Stimulated activated CD8-positive, alpha-beta memory T cell treated with anti-CD3 and anti-CD28 coated beads, Interleukin-12 subunit alpha, Interleukin-12 subunit beta, amount 100 ng/mL, for 24 hours (primary cell): ENCODE measurements around the gene RPP14.
"Not testable (repeated sequence)": the region's sequence is repeated elsewhere in the genome, so short reads cannot be mapped to it uniquely, and the experiment has no call there.

Source experiments
- DNase-seq: peaks from one replicate; pipeline ENCODE4 v3.0.0-alpha.2; 2020; ENCODE audit errors: extremely low read depth

Gene RPP14

DNA sequence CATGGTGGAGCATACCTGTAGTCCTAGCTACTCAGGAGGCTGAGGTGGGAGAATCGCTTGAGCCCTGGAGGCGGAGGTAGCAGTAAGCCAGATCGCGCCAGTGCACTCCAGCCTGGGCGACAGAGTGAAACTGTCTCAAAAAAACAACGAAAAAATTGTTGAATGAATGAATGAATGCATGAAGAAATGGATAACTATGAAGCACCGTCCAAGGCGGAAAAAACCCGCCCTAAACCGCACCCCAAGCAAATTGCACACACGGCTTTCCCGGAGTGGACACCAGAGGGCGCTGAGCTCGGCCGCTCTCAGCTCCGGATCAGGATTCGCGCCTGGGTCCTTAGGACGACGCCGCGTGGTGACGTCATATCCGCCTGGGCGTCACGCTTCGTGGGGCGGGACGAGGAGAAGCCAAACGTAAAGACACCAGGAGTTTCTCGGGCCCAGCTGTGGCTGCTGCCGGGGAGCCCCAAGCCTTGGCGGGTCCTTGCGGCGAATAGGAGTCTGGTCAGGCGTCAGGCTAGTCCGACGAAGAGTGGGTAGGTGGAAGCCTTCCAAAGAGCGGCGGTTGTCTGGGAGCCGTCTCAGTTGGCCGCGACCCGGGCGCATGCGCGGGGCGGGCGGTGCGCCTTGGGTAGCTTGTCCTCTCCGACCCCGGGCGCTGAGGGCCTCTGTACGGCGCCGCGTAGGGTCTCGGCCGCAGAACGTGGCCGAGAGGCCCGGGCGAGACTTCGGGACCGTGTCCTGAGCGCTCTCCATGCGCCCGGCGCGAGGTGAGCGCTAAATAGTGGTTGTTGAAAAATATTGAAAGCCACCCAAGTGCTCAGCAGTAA, at the start of gene RPP14, which contains the start of gene HTD2:
Gene RPP14 (plus strand): TSS at position 364 of the 830 bp plus-strand sequence. CDS start 4,085 bp downstream, outside the sequence.
Gene HTD2 (plus strand): TSS at position 639 of the 830 bp plus-strand sequence. CDS start 11,094 bp downstream, outside the sequence.
- DNase-seq = peak; percentile 95

DNA sequence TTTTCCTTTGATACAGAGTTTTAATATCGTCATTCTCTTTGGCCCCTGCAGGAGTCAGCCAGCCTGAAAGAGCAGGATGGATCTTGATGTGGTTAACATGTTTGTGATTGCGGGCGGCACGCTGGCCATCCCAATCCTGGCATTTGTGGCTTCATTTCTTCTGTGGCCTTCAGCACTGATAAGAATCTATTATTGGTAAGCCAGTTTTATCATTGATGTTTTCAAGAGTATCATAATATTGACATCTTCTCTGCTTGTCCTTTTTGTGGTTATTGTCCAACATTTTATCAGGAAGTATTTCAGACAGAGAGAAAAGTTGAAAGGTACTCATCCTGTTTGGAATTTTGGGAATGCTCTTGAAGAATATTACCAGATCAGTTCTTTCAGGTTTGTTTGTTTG, 49.5 kb upstream of the RPP14 start:
- DNase-seq = no peak

DNA sequence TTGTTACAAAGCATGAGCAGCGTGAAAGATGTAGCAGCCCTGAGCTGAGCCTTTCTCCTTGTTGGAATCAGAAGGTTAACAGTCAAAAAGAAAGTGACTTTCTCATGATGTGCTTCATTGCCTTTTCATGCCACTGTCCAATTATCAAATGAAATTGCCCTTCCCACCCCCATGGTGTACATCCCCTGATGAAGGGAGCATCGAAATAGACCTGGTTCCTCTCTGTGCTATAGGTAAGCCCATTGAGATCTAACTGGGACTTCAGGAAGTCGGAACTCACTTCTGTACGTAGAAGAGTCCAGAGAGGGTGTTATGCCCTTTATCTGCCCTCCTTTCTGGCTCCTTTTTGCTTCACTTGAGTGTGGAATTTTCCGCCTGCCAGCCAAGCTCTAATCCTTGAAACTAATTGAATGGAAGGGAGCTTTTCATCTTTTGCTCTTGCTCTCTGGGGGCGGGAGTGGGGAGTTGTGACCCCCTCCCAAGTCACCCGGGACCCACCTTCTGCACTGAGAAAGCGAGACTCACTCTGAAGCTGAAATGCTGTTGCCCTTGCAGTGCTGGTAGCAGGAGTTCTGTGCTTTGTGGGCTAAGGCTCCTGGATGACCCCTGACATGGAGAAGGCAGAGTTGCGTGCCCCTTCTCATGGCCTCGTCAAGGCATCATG, 47.5 kb upstream of the RPP14 start:
- DNase-seq = no peak

GRCh38 chr3:58260261-58260731, 45.7 kb upstream of the RPP14 start:
- no peak for DNase-seq

- DNase-seq = no peak
These were observed 45.3 kb upstream of the RPP14 start for GRCh38 chr3:58260733-58261132.

GRCh38 chr3:58261954-58262666, 43.9 kb upstream of the RPP14 start:
- no peak for DNase-seq

DNA sequence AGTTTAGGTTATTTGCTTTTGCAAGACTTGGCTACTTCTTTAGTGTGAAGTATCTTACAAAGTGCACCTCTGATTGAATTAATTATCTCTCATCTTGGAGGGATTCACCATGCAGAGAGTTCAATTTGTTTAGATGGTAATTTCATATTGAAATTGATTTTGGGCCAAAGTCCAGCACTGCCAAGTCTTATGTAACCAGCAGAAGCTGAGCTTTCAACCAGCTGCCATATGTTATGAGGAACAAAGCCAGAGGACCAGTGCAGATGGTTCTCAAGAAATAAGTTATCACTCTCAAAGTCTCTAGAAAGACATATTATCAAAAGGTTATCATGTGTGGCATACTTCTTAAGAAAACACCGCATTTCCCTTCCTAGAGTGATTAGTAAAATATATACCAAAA, 39.5 kb upstream of the RPP14 start:
- DNase-seq = no peak

DNA sequence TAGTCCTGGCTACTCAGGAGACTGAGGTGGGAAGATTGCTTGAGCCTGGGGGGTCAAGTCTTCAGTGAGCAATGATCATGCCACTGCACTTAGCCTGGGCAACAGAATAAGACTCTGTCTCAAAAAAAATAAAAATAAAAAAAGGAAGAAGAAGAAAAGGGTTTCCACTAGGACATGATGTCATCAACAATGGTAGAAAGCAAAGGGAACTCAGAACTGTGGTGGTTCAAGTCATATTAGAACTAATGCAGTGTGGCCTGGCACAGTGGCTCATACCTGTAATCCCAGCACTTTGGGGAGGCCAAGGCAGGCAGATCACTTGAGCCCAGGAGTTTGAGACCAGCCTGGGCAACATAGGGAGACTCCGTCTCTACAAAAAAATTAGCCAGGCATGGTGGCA, 38.5 kb upstream of the RPP14 start:
- not testable (repeated sequence) for DNase-seq

DNA sequence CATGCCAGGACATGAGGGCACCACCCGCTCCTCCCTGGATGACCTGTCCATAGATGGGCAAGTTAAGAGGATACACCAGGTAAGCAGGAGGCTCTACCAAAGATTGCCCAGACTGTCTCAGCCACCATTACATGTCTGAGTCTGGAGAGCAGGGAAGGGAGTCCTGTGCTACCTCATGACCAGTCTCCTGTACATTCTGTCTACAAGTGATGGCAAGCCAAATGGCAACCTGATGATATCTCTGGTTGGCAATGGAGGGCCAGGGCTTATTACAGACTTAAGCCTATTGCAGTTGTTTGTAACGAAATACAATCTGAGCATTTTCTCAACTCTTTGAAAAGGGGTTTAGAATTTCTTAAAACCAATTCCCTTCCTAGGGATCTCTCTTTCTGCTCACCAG, 36.7 kb upstream of the RPP14 start:
- no peak for DNase-seq

DNA sequence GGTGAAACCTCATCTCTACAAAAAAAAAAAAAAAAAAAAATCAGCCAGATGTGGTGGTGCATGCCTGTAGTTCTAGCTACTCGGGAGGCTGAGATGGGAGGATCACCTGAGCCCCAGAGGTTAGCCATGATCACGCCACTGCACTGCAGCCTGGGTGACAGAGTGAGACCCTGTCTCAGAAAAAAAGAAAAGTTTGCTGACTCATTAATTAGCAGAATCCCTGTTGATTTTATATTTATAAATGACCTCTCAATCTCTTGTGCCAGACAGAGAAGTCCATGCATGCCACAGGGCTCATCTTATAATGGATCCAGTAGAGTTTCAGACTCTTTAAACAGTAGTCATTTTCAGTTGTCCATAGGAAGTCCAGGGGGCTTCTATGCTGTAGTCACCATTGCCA, 35.6 kb upstream of the RPP14 start:
- DNase-seq = no peak

DNA sequence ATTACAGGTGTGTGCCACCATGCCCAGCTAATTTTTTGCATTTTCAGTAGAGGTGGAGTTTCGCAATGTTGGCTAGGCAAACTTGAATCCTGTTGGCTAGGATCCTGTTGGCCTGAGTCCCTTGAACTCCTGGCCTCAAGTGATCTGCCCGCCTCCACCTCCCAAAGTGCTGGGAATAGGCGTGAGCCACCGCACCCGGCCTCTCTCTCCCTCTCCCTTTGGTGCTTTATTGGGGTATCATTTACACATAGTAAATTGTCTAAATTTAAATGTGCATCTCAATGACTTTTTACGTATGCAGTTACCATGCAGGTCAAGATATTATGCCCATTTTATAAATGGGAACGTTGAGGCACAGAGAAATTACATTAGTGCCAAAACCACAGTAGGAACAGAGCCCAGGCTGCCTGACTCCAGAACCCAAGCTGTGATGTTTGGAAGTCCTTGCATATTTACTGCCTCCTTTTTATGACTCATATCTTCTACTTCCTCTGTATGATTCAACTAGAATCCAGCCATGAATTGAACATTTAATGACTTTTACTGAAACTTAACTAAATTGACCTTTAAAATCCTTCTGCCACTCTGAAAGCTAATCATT, 34.0 kb upstream of the RPP14 start:
- no peak for DNase-seq

- no peak for DNase-seq
These were observed 33.2 kb upstream of the RPP14 start for GRCh38 chr3:58272891-58273290.

DNA sequence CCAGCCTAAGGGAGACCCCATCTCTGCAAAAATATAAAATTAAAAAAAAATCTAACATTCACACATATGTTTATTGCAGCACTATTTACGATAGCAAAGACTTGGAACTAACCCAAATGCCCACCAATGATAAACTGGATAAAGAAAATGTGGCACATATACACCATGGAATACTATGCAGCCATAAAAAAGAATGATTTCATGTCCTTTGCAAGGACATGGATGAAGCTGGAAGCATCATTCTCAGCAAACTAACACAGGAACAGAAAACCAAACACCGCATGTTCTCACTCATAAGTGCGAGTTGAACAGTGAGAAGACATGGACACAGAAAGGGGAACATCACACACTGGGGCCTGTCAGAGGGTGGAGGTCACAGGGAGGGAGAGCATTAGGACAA, 32.7 kb upstream of the RPP14 start:
- not testable (repeated sequence) for DNase-seq

GRCh38 chr3:58274027-58274614, 31.9 kb upstream of the RPP14 start:
- DNase-seq = no peak

GRCh38 chr3:58281069-58281468, 25.0 kb upstream of the RPP14 start:
- no peak for DNase-seq

GRCh38 chr3:58285334-58285733, 20.7 kb upstream of the RPP14 start:
- no peak for DNase-seq

GRCh38 chr3:58287354-58287753, 18.7 kb upstream of the RPP14 start:
- no peak for DNase-seq

DNA sequence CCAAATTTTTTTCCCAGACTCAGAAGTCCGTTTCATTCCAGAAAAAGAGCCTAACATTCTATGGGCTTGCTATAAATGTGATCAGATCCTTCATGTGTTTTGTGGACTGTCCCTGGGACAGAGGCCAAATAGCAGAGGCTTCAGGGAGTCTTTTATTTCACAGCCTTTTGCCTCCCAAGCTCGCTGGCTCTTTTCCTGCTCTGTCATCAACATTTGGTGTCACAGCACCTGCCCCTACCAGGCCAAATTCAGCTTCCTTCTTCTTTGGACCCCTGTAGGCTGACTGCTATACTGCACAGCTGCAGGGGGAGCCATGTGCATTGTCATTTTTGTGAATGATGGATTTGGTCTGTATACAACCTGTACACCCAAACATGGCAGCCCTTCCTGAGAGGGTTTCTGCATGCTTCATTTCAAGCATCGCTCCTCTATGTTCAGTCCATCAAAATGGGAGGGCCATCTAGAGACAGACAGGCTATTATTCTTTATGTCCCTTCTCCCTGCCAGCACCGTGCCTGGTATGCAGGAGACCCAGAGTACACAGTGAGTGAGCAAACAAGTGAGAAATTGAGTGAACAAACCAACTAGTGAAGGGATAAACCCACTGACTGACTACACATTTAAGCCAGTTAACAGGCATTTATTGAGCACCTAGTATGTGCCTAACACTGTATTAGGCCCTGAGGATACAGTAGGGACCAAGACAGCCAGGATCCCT, 17.9 kb upstream of the RPP14 start:
- no peak for DNase-seq

- DNase-seq = not testable (repeated sequence)
These were observed 17.0 kb upstream of the RPP14 start for GRCh38 chr3:58288964-58289613.

DNA sequence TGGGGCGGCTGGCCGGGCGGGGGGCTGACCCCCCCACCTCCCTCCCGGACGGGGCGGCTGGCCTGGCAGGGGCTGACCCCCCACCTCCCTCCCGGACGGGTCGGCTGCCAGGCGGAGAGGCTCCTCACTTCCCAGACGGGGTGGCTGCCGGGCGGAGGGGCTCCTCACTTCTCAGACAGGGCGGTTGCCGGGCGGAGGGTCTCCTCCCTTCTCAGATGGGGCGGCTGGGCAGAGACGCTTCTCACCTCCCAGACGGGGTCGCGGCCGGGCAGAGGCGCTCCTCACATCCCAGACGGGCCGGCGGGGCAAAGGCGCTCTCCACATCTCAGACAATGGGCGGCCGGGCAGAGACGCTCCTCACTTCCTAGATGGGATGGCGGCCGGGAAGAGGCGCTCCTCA, 15.6 kb upstream of the RPP14 start:
- DNase-seq = not testable (repeated sequence)
